Endodermal cell (in vitro differentiated cells): ENCODE measurements around the gene IL13RA2. TPM values are rescaled to one million over a fixed set of nuclear protein-coding genes. Genes with fewer than 3 reads are reported as not detected.

Experiments
- DNase-seq: peaks from one replicate; pipeline ENCODE4 v3.0.0-alpha.2; 2017
- H3K27ac ChIP-seq: 2 replicates; pipeline ENCODE4 v1.5.1; 2013; ENCODE audit warnings: mild to moderate bottlenecking, low read depth, low read length, moderate library complexity
- H3K27me3 ChIP-seq: 2 replicates; pipeline ENCODE4 v1.6.1; 2013; ENCODE audit warnings: mild to moderate bottlenecking, low read length, moderate library complexity; ENCODE audit not compliant: insufficient read depth, control insufficient read depth, poor library complexity, severe bottlenecking
- H3K36me3 ChIP-seq: 2 replicates; pipeline ENCODE4 v1.7.0; 2013; ENCODE audit warnings: mild to moderate bottlenecking, low read length, moderate library complexity; ENCODE audit not compliant: control insufficient read depth, insufficient read depth
- H3K4me1 ChIP-seq: one replicate; pipeline ENCODE4 v1.7.0; 2013; ENCODE audit warnings: low read length; ENCODE audit not compliant: control insufficient read depth, insufficient read depth
- H3K4me3 ChIP-seq: 2 replicates; pipeline ENCODE4 v1.5.1; 2013; ENCODE audit warnings: mild to moderate bottlenecking, low read length, moderate library complexity
- H3K9ac ChIP-seq: 2 replicates; pipeline ENCODE4 v1.6.1; 2013; ENCODE audit warnings: mild to moderate bottlenecking, low read length, moderate library complexity; ENCODE audit not compliant: poor library complexity, severe bottlenecking; ENCODE audit errors: extremely low read depth
- H3K9me3 ChIP-seq: 2 replicates; pipeline ENCODE4 v1.6.1; 2013; ENCODE audit warnings: mild to moderate bottlenecking, low read length, moderate library complexity; ENCODE audit not compliant: control insufficient read depth
- H3K27ac Mint-ChIP-seq: 2 replicates; pipeline ENCODE4 v1.8.0; 2020; ENCODE audit warnings: mixed read lengths
- H3K27me3 Mint-ChIP-seq: 2 replicates; pipeline ENCODE4 v1.8.0; 2021; ENCODE audit warnings: mild to moderate bottlenecking, mixed read lengths; ENCODE audit not compliant: insufficient read depth
- H3K36me3 Mint-ChIP-seq: 2 replicates; pipeline ENCODE4 v1.8.0; 2020; ENCODE audit warnings: low read depth, mixed read lengths
- H3K4me1 Mint-ChIP-seq: 2 replicates; pipeline ENCODE4 v1.8.0; 2020; ENCODE audit warnings: mixed read lengths
- H3K4me3 Mint-ChIP-seq: 2 replicates; pipeline ENCODE4 v1.8.0; 2020; ENCODE audit warnings: mild to moderate bottlenecking, moderate library complexity, mixed read lengths
- H3K9me3 Mint-ChIP-seq: 2 replicates; pipeline ENCODE4 v1.8.0; 2020; ENCODE audit warnings: mild to moderate bottlenecking, mixed read lengths
- CTCF ChIP-seq: fragments of 200-600 bp; sonication (generic); conservative IDR thresholded peaks from 2 replicates; pipeline ENCODE4 v1.5.0; 2021; ENCODE audit warnings: antibody characterized with exemption, mild to moderate bottlenecking
- WGBS, 2 experiments: methylation state at CpG; one replicate each; pipeline versions ENCODE4 v1.1.5 to v1.1.7; 2013; ENCODE audit warnings: missing lambda C conversion rate in 2 of 2, mixed read lengths in 1 of 2; ENCODE audit not compliant: insufficient coverage in 1 of 2, insufficient read length in 1 of 2; 5-methylcytosine and 5-hydroxymethylcytosine counted together
- total RNA-seq, 2 donors: library from RNA; stranded (reverse); fragmentation: NEBNext Ultra II Directional in 1 of 2; extraction: Animal tissue kit (Norgen Biotek cat#: 25700) in 1 of 2; gene quantifications; 2 replicates in 1 of 2; 3 replicates in 1 of 2; pipeline ENCODE4 v1.2.1, GENCODE V29; 2021

Gene IL13RA2
- total RNA-seq, 2 donors from 2014 or later, result not detected

- H3K4me3 ChIP-seq, result no peak overlapping the region
- H3K27ac ChIP-seq, result no peak overlapping the region
- no peaks in the 10 kb centered on the region for H3K36me3 ChIP-seq
- 95% methylated on average over 3 of the region's 3 CpGs; no CpG with 5 or more reads in 1 of the 2 experiments for WGBS, 2 experiments
- TF ChIP-seq CTCF, result no peak
- H3K9me3 ChIP-seq, result no peaks in the 10 kb centered on the region
- no peak for DNase-seq
- Mint-ChIP-seq H3K36me3 (no peaks in the 10 kb centered on the region), H3K4me3 (no peak overlapping the region), H3K9me3 (no peaks in the 10 kb centered on the region), H3K27ac (no peak overlapping the region), H3K27me3 (no peaks in the 10 kb centered on the region), H3K4me1 (no peaks in the 10 kb centered on the region)
- no peak overlapping the region for H3K9ac ChIP-seq
- H3K4me1 ChIP-seq, result no peaks in the 10 kb centered on the region
- no peaks in the 10 kb centered on the region for H3K27me3 ChIP-seq
Observed at GRCh38 chrX:115023811-115024210, 6.4 kb upstream of the IL13RA2 start.

GRCh38 chrX:115023139-115023538, 5.7 kb upstream of the IL13RA2 start:
- no peaks in the 10 kb centered on the region for H3K27me3 Mint-ChIP-seq
- WGBS, 2 experiments, result 89 to 93% methylated on average over 1 to 2 of the region's 2 CpGs
- Histone ChIP-seq H3K27ac (no peak overlapping the region), H3K9me3 (no peaks in the 10 kb centered on the region), H3K4me3 (no peak overlapping the region), H3K9ac (no peak overlapping the region), H3K4me1 (no peaks in the 10 kb centered on the region), H3K36me3 (no peaks in the 10 kb centered on the region), H3K27me3 (no peaks in the 10 kb centered on the region)
- H3K4me1 Mint-ChIP-seq, result no peaks in the 10 kb centered on the region
- H3K9me3 Mint-ChIP-seq, result no peaks in the 10 kb centered on the region
- no peak for DNase-seq
- no peak overlapping the region for H3K27ac Mint-ChIP-seq
- no peak for TF ChIP-seq CTCF
- H3K36me3 Mint-ChIP-seq, result no peaks in the 10 kb centered on the region
- no peak overlapping the region for H3K4me3 Mint-ChIP-seq

GRCh38 chrX:115021121-115021520, 3.7 kb upstream of the IL13RA2 start:
- Histone ChIP-seq H3K4me3 (no peak overlapping the region), H3K4me1 (no peaks in the 10 kb centered on the region), H3K9me3 (no peaks in the 10 kb centered on the region), H3K36me3 (no peaks in the 10 kb centered on the region), H3K27me3 (no peaks in the 10 kb centered on the region), H3K9ac (no peak overlapping the region), H3K27ac (no peak overlapping the region)
- no peak for TF ChIP-seq CTCF
- Mint-ChIP-seq H3K4me3 (no peak overlapping the region), H3K27me3 (no peaks in the 10 kb centered on the region), H3K4me1 (no peaks in the 10 kb centered on the region), H3K36me3 (no peaks in the 10 kb centered on the region), H3K9me3 (no peaks in the 10 kb centered on the region), H3K27ac (no peak overlapping the region)
- WGBS, 2 experiments, result 90 to 98% methylated on average over 2 to 5 of the region's 5 CpGs
- DNase-seq, result no peak
